NCI-H82 treated with DMSO at 0.1 percent for 48 hours (cell line): ENCODE results near the gene WIPI1.
"Not testable (repeated sequence)": the region's sequence is repeated elsewhere in the genome, so short reads cannot be mapped to it uniquely, and the experiment has no call there.

ENCODE experiments used
- DNase-seq: peaks from one replicate; lab custom pipeline; 2025; ENCODE audit not compliant: unreplicated experiment; lab: John Stamatoyannopoulos, UW

WIPI1 gene

GRCh38 chr17:68457168-68457538, at the start of gene WIPI1:
Gene WIPI1 (minus strand): TSS chr17:68457496. CDS start chr17:68457421, 75 bp downstream.
- DNase-seq, result no peak

DNA sequence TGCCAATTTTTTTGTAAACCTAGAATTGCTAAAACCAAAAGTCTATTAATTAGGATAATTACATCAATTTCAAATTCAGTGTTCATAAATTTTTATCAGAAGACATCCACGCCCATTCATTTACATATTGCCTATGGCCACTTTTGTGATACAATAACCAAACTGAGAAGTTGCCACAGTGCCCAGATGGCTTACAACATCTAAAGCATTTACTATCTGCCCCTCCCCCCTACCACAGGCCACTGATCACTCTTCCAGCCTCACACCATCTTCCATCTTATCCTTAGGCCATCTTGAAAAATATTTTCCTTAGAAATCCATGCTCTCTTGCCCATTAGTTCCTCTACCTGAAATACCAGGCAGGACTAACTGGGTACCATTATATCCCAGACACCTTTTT, 48.7 kb upstream of the WIPI1 start:
- DNase-seq, result no peak

GRCh38 chr17:68501074-68501473, 43.8 kb upstream of the WIPI1 start:
- no peak for DNase-seq

DNA sequence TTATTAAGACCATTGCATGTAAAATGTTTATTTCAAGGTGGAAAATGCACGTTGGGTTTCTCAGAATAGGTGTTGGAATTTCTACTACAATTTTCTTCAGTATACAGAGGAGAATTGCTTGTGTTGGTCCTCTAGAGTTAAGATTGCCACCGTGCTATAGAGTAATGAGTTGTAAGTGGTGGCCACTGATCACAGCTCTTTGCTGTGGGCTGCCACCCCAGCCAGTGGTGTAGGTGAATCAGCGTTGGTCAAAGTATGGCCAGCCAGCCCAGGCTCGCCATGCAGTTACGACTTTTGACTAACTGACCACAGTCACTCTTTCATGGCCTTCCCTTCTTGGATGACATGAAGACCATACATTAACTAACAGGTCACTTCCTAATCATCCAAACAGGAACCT, 42.3 kb upstream of the WIPI1 start:
- DNase-seq, result no peak

- no peak for DNase-seq
These were observed 41.4 kb upstream of the WIPI1 start for GRCh38 chr17:68498479-68499326.

DNA sequence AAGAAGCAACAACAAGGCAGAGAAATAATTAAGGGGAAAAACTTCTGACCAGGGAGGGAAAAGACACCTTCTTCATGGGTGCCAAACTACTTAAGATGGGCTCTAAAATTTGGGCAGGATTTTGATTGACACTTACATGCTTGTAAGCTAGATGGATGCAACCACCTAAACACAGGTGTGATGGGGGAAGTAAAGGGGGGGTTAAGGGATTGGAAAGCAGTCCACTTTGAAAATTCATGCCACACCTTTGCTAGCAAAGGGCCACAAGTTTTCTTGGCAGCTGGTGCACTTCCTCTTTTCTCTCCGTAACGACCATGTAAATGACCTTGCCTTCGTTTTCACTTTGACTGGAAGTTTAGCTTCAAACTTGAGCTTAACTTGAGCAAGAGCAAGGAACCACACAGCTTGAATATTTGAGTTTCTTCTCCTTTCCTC, 40.6 kb upstream of the WIPI1 start:
- DNase-seq, result no peak

GRCh38 chr17:68495081-68495480, 37.8 kb upstream of the WIPI1 start:
- DNase-seq, result no peak

- DNase-seq, result not testable (repeated sequence)
These were observed 35.2 kb upstream of the WIPI1 start for GRCh38 chr17:68492394-68493054.

DNA sequence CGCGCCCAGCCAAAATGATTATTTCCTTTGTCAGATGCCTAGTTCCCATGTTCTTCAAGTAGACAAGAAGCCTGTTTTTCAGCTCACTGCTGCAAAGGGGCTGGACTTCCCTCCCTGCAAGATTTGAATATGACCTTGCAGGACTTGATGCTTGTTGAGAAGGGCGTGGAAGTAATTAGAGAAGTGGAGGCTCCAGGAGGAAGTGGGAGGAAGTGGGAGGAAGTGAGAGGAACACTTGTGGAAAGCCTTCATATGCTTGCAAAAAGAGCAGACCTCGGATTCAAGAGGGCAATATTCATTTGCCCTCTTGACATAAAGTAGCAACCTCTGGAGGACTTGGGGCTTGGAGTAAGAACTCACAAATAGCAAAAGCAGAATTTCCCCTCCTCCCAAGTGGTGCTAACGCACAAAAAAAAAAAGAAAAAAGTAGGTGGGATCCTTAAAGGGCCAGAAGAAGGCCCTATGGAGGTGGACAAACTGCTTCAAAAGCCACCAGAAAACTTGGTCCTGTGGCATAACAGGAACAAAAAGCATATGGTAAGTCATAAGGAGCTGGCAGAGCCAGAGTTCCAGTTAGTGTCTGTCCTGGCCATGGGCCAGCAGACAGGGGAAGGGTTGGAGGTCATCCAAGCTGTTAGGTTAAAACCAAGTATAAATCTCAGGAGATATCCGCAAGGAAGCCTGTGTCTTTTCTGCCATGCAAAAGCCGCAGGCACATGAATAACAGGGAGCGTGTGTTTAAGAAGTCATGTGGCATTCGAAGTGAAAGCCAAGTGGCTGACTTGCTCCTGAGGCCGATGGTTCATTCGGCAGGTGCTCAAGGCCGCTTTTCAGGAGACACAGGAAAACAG, 34.3 kb upstream of the WIPI1 start:
- no peak for DNase-seq

DNA sequence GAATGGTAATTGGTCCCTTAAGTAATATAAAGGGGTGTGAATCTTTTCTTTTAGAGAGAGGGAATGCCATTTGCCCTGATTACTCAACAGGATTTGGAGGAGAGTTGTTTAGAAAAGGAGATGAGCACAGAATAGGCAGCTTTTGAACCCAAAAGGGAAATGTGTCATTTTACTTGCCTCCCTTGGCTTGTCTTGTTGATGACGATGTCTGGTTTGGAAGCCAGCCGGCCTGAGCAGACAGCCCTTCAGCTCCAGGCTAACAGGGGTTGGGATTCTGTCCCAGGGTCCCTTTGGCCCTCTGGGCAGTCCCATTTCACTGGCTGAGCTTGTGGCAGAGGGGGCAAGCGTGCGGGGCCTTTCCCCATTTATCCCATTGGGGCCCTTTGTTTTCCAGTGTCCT, 32.6 kb upstream of the WIPI1 start:
- DNase-seq, result no peak

GRCh38 chr17:68484458-68484857, 27.2 kb upstream of the WIPI1 start:
- no peak for DNase-seq

DNA sequence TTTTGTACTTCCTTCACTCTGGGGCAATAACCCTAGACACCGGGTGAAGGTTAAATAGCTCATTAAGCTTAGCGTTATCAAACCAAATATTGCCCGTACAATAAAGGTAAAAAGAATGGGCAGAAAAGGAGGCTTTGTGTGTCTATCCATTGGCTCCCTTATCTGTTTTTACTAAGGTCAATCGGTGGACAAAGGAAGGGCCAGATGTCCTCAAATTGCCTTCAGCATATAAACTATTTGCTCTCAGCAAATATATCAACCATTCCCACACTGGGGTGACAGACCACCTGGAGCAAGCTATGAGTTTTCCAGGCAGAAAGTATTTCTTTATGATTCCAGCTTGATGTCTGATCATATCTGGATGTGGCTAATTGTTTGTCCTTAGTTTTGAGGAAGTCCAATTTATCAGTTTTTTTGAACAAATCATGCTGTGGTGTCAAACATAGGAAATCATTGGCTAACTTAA, 25.3 kb upstream of the WIPI1 start:
- no peak for DNase-seq

- DNase-seq, result no peak
These were observed 23.6 kb upstream of the WIPI1 start for GRCh38 chr17:68480885-68481284.

GRCh38 chr17:68470961-68471360, 13.7 kb upstream of the WIPI1 start:
- no peak for DNase-seq

DNA sequence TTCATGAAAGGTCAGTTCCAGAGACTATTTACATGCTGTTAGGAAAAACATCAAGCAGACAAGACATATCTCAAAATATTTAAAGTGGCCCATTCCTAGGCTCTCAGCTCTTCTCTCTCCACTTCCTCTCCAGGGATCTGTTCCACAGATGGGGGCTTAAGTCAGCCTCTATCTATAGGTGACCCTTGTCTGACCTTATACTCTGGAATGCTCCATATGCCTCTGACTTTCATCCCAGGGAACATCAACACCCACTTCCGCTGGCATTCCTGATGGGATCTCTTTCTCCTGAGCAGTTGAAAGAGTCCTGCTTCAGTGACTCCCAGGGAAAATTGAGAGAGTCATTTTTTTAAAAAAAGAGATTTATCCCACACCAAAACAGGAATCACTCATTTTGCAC, 11.5 kb upstream of the WIPI1 start:
- DNase-seq, result peak; percentile 14

DNA sequence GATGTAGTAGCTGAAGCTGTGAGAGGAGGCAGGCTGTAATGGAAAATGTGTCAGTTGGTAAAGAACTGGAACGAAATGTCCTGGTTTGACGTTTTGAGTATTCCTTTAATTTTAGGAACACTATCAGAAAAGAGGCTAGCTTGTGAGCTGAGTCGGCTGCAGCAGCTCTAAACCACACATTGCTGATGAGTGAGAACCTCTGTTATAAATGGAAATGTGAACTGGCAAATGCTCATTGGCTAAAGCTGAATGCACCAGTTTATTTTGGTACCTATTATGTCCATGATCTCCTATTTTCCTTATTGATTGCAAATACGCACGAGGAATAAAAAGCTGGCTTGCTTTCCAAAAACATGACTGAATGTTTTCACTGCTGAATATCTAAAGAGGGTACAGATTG, 11.0 kb upstream of the WIPI1 start:
- DNase-seq, result no peak

- no peak for DNase-seq
These were observed 6.1 kb upstream of the WIPI1 start for GRCh38 chr17:68463211-68464019.

DNA sequence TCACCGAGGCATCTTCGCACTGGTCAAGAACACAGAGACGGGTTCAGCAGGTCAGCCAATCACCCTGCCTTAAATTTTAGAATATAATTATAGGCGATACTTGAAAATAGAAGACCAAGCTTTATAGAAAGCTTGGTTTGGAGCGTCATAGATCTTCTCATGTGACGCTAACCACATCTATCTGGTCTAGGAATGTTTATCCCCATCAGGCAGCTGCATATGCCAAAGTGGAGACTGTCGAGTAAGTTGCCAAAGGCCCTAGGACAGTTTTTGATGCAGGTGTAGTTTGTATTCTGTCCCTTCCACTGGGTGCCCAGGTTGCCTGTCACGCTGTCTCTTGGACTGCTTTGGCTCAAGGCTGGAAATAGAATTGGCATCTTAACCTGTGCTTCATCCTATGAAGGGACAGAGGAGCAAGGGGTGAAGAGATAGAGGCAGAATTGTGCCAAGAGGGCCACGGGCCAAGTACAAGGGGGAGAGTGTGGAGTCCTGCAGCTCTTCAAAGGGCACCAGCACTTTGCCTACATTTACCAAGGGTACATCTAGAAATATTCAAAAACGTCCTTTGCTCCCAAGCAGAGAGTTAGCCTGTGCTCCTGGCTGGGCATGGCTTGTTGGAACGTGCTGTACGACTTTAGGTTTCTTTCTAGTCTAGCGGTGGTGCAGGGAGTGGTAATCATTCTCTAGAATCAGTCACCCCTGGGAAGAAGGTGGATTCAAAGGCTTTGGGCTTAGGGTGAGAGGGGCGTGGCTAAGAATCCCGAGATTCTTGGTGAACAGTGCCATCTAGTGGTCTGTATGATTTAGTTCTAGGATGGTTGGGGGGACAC, 5.3 kb upstream of the WIPI1 start:
- peak; percentile 77 for DNase-seq

GRCh38 chr17:68461589-68461988, 4.3 kb upstream of the WIPI1 start:
- no peak for DNase-seq

DNA sequence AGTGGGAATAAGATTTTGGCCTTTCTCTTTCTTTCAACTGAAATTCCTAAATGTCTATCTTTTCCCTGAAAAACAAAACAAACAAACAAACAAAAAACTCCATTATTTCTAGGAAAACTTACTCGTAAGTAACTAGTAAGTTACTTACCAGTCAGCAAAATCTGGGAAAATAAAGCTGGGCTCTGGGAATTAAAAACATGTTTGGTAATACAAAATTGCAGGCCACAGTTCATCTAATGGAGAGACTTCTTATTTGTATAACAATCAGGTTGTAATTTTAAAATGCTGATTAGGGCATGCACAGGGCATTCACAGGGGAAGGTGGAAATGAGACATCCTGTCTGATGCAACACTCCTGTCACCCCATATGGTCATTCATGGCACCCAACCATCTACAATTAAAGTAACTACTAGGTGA, 3.8 kb upstream of the WIPI1 start:
- DNase-seq, result no peak
